Activated naive CD4-positive, alpha-beta T cell treated with anti-CD3 and anti-CD28 coated beads, Interleukin-2, amount 50 U/mL, for 16 hours (primary cell): ENCODE measurements around the gene CHAD.
"Not testable (repeated sequence)": the region's sequence is repeated elsewhere in the genome, so short reads cannot be mapped to it uniquely, and the experiment has no call there.

Source experiments
- DNase-seq: peaks from one replicate; pipeline ENCODE4 v3.0.0-alpha.2; 2020

Gene CHAD

GRCh38 chr17:50425682-50426471 lies 42.8 kb downstream of the CHAD start, which contains the start of gene ACSF2:
TSS of gene ACSF2 (plus strand) at chr17:50426218. CDS start at chr17:50426262, 44 bp downstream.
- DNase-seq = peak; percentile 70

GRCh38 chr17:50424996-50425681 lies 43.5 kb downstream of the CHAD start:
- no peak for DNase-seq

- no peak for DNase-seq
Observed at GRCh38 chr17:50424246-50424995, 44.3 kb downstream of the CHAD start.

DNA sequence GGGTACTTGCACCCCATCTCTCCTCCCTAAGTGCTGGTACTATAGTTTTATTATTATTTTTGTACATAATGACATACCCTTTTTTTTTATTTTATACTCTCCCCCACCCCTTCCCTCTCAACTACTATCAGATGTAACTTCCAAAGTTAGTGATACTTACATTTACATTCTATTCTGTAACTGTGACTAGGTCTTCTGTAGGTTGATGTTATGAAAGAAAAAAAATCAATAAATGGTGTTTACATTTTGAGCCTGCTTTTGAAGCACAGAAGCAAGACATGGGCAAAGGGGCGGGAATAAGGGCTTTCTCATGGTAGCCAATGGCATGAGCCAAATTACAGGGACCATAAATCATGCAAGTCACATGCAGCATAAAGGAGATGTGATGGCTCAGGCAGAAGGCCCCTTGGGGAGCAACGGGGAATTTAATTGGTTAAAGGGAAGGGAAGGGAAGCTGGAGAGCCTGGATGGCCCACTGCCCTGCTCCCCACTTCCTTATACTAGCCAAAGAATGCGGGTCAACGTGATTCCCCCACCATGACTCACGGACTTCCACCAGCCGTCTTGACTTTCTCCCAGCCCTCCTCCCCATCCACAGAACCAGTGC lies 45.0 kb downstream of the CHAD start:
- DNase-seq = no peak

GRCh38 chr17:50422738-50423137 lies 45.9 kb downstream of the CHAD start:
- no peak for DNase-seq

GRCh38 chr17:50421308-50422051 lies 47.2 kb downstream of the CHAD start:
- no peak for DNase-seq

DNA sequence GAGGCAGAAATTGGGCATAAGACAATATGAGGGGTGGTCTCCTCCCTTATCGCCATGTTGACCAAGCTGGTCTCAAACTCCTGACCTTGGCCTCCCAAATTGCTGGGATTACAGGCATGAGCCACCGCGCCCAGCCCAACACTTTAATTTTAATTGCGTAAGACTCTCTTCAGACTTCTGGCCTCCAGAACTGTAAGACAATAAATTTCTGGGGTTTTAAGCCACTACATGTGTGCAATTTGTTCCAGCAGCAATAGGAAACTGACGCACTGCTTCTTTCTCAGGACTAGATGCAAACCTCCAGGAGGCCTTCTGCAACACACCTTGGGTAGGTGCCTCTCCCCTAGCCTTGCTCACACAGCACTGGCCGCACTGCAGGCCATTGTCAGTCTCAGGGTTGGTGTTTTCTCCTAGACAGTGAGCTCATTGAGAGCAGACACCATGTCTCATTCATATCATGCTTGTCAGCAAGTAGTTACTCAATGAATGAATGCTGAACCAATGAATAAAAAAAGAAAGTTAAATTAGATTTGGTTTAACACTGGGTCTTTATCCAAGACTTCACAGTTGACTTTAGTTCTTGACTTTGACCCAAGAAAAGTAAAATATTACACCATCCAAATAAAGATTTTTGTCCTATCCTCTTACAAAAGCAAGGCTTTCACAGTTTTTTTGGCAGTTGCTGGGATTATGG lies 48.1 kb downstream of the CHAD start:
- DNase-seq = no peak

DNA sequence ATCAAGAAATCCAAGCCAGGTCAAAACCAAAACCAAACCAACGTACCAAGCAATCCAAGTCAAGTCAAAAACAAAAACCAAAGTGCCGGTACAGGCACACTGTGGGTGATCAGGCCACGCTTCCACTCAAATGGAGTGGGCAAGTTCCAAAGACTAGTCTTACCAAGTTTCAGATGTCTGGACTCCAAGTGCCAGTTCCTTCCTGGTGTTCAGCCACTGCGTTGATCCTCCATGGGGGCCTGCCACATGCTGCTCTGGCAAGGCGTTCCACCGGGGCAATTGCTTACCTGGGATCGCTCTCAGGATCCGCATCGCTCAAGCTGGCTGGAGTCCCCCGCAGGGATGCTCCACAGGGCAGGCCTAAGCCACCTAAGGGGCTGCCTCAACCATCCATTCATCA lies 49.1 kb downstream of the CHAD start:
- DNase-seq = not testable (repeated sequence)

DNA sequence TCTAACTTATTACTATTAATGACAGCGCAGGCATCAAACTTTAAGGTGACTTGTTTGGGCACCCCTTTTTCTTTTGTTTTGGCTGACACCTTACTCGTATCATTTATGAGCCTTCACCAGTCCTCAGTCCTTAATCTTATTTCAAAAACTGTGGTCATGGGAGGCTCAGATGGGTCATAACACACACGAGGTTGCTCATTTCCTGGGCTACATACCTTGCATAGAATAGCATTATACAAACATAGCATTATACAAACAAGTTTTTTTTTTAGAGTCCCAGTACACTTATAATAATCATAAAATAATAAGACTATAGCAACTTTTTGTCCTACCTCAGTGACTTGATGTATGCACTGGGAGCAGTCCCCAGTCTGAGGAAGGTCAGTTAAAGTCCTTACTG lies 53.9 kb downstream of the CHAD start:
- no peak for DNase-seq
